HG03575 (cell line): ENCODE data around the gene NFATC1.

Experiments used
- ATAC-seq: cut with Tn5 transposase; IDR thresholded peaks from one replicate; pipeline ENCODE4 v1.9.1; 2021; ENCODE audit not compliant: unreplicated experiment, insufficient number of reproducible peaks, low FRiP score; ENCODE audit errors: extremely low read depth

Gene NFATC1

GRCh38 chr18:79385708-79386341 lies 9.9 kb upstream of the NFATC1 start:
- no peak for ATAC-seq

GRCh38 chr18:79386547-79386946 lies 9.2 kb upstream of the NFATC1 start:
- no peak for ATAC-seq

GRCh38 chr18:79387214-79387613 lies 8.5 kb upstream of the NFATC1 start:
- ATAC-seq, result no peak

- ATAC-seq, result no peak
Observed at GRCh38 chr18:79387615-79388014, 8.1 kb upstream of the NFATC1 start.

GRCh38 chr18:79388043-79388442 lies 7.7 kb upstream of the NFATC1 start:
- ATAC-seq, result no peak

GRCh38 chr18:79389689-79390088 lies 6.0 kb upstream of the NFATC1 start:
- ATAC-seq, result no peak

- ATAC-seq, result no peak
Observed at GRCh38 chr18:79392226-79392625, 3.5 kb upstream of the NFATC1 start.

GRCh38 chr18:79393181-79393634 lies 2.5 kb upstream of the NFATC1 start:
- ATAC-seq, result no peak

- ATAC-seq, result no peak
Observed at GRCh38 chr18:79393635-79394533, 1.8 kb upstream of the NFATC1 start.

GRCh38 chr18:79394534-79395307 lies 1.0 kb upstream of the NFATC1 start:
- no peak for ATAC-seq

GRCh38 chr18:79395308-79395640 lies 456 bp upstream of the NFATC1 start:
- no peak for ATAC-seq

GRCh38 chr18:79396431-79397246 lies 909 bp downstream of the NFATC1 start:
- ATAC-seq, result no peak

- no peak for ATAC-seq
Observed at GRCh38 chr18:79397247-79397829, 1.6 kb downstream of the NFATC1 start.

- no peak for ATAC-seq
Observed at GRCh38 chr18:79397830-79398761, 2.4 kb downstream of the NFATC1 start.

GRCh38 chr18:79399275-79400081 lies 3.7 kb downstream of the NFATC1 start:
- no peak for ATAC-seq

GRCh38 chr18:79400091-79400590 lies 4.4 kb downstream of the NFATC1 start:
- no peak for ATAC-seq
